ENCODE data around the gene EPB41L2.

Gene EPB41L2

DNA sequence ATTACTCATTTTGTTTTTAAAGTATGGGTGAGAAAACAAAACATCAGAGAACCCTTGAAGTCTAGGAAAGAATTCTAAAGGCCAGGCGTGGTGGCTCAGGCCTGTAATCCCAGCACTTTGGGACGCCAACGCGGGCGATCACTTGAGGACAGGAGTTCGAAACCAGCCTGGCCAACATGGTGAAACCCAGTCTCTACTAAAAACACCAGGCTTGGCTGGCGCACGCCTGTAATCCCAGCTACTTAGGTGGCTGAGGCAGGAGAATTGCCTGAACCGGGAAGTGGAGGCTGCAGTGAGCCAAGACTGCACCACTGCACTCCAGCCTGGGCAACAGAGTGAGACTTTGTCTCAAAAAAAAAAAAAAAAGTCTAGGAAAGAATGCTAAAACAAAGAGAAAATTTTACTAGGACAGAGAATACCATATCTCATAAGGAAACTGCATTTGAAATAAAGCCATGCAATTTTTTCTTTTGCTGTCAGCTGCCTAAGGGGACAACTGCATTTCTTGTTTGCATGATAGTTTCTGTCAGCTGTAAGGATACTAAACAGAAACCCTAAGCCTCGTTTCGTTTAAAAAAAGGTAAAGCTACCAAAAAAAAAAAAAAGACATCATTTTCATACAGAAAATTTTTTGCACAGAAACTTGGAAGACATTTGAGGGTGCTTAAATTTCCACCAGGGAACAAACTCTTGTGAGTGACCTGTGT is 203.7 kb downstream of the EPB41L2 start:
- no peak for DNase-seq

DNA sequence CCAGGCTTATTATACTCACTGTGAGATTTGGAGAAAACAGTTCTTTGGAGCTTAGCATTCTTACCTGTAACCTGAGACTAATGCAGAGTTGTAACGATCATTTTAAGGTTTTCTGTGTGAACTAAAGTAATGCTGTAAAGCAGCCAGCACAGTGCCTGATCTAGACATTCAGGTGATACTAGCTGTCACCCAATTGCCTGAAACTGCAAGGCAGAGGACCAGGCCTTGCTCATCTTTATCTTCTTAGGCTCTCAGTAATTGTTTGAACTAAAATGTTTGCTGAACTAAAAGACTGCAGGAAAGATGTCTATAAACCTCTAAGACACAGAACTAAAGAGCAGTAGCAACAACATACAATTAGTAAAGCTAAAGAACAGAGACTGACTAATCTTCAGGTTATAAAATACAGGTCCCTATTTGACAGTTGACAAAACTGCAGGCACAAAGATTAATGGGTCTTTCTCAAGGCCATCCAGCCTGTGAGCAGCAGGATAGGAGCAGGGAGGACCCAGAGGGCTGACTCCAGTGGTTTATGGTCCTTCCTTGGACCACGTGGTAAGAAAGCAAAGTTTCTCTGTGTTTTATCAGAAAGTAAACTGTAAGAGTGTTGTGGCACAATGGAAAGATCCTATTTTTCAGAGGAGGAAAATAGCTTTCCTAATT is 204.4 kb downstream of the EPB41L2 start:
- DNase-seq = no peak

GRCh38 chr6:130858054-130858453 is 205.0 kb downstream of the EPB41L2 start:
- no peak for DNase-seq

DNA sequence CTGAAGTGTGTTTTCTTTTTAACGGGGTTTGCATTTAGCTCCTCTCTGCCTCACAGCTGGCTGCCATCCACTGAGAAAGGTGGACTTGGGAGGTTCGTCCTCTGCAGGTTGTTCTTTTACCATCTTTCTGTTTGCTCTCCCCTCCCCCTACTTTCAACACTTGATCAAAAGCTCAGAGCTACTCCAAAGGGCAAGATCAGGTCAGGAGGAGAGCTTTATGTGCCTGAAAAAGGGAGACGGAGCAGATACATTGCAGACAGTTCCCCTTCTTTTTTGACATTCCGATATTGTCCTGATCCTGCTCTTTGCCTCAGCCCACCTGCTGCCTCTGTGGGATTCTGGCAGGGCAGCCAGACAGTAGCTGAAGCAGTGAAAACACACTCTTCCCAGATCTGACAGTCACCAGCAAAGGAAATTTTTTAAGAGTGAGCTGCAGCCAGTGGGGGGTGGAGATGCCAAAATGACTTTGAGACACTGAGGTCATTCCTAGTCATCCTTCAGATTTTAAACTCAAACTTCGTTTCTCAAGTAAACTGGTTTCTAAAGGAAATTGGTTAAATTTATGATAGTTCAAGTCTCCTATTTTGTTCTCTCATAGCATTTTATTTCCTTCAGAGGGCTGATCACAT is 209.4 kb downstream of the EPB41L2 start:
- DNase-seq = no peak

GRCh38 chr6:130852844-130853554 is 210.0 kb downstream of the EPB41L2 start:
- no peak for DNase-seq

- no peak for DNase-seq
Measured at GRCh38 chr6:130851026-130851425, 212.0 kb downstream of the EPB41L2 start.

GRCh38 chr6:130849594-130849993 is 213.5 kb downstream of the EPB41L2 start:
- no peak for DNase-seq

DNA sequence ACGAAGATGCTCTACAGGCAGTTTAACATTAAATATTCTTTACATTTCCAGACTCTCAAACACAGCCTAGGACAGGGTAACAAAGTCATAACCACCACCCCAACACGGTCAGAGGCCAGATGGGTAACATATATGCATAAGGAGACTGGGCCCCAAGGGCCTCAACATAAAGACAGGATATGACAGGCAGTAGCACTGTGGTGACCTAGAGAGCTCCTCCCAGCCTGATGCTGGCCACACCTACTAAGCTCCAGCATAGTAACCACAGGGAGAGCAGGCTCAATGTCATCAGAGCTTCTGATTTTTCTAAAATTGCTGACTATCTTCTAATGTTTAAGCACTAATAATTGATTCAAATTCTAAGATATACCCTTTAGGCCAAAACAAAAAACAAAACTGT is 214.1 kb downstream of the EPB41L2 start:
- peak in 2 of 5 donors; percentile 3 to 62 for DNase-seq

- DNase-seq = no peak
Measured at GRCh38 chr6:130847001-130847910, 215.8 kb downstream of the EPB41L2 start.

DNA sequence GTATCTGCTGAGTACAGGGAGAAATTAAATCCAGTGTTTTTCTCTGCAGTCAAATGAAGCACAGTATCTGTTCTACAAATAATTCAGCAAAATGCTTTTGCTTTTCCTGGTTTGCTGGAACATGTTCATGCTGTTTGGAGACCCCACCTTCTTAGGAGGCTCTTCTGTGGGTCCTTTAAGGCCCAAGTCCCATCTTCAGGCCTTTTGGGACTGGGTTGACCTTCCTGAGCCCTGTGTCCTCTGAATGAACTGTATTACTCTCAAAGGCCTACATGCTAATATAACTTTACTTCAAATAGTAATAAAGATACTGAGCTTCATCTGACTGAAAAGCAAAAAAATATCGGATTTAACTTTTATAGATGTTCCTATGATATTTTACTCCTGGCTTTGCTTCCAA is 216.5 kb downstream of the EPB41L2 start:
- no peak for DNase-seq

DNA sequence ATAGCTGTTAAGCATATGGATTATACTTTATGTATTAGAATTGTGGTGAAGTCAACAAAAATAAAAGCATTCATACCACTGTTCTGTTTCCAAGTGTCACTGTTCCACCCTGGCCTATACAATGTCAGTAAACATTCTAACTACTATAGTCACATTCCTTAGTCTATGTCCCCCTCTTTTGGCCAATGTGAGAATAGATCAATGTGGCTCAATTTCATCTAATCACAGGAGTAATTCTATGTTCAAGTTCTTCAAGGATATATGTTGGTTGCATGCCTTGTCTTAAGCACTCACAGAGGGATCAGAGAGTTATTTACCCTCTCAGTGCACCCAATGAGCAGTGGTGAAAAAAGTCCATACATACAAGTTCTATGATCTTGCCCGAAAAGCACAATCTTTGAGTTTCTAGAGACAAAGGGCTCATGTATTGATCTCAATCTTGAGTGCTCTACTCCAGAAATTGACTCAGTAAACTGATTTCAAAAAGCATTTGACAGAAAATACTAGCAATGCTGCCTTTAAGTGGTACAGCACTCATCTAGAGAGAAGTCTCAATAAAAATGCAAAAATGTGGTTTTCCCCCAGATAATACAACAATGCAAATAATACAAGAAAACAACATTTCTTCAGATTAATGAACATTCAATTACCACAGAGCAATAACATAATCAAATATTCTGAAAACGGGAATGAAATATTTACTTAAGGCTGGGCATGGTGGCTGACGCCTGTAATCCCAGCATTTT is 219.3 kb downstream of the EPB41L2 start:
- DNase-seq = peak in 2 of 5 donors; percentile 14 to 42

DNA sequence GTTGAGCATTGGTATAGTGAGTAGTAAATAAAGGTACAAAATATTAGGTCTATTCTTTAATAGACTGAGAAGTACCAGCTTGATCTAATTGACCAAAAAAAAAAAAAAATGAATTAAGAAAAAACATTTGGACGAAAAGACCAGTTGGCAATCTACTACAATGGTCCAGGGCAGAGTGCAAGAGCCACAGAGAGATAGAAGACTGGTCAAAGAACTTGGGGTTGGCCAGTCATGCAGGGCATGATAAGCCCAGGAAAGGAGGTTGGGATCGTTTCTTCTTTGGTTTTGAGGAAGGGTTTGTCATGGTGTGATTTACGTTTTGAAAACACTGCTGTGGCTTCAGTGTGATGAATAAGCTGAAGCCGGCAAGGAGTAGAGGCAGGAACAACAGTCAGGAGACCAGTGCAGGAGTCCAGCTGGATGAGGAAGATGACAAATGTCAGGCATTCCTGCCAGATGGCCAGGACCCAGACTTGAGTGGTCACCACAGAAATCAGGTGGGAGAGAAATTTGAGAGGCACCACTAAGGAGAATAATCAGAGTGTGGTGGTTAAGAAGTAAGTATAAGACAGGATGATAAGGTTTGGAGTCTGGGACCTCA is 221.8 kb downstream of the EPB41L2 start:
- DNase-seq = no peak

DNA sequence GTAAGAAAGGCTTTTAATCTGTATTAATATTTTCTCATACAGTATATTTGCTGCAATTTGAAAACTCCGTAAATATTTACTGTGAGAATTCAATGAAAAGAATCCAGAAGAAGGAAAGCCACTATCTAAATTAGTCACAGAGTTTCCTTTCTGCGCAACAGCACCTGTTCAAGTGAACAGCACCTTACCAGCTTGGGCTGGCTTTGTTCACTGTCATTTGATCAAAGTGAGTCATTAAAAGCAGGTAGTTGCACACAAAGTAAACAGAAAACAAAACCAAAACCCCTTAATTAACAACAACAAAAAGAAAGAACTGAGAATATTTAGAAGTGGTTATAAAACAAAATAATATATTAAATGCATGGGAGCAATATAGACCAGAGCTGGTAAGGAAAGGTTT is 223.0 kb downstream of the EPB41L2 start:
- peak in 1 of 5 donors; percentile 12 for DNase-seq

DNA sequence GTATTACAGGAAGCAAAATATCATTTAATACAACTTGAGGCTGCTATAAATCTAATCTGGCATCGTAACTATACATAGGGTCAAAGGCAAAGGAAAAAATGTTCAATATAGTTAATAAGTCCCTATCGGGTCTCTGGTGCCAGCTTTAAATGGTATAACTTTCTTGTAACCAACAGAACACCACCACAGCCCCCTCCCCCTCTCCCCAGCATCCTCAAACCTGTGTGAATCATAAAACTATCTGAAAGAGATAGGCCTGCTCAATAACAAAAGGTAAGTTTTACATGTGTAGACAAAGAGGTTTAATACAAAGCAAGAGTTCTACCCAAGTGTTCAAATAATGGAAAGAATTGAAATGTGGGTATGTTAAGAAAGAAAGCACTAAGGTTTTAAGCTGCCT is 223.7 kb downstream of the EPB41L2 start:
- DNase-seq = no peak

GRCh38 chr6:130838951-130839350 is 224.1 kb downstream of the EPB41L2 start:
- DNase-seq = no peak

- DNase-seq = no peak
Measured at GRCh38 chr6:130838250-130838860, 224.7 kb downstream of the EPB41L2 start.

- DNase-seq = no peak
Measured at GRCh38 chr6:130837067-130837466, 226.0 kb downstream of the EPB41L2 start.

GRCh38 chr6:130836055-130836640 is 226.9 kb downstream of the EPB41L2 start:
- DNase-seq = no peak

DNA sequence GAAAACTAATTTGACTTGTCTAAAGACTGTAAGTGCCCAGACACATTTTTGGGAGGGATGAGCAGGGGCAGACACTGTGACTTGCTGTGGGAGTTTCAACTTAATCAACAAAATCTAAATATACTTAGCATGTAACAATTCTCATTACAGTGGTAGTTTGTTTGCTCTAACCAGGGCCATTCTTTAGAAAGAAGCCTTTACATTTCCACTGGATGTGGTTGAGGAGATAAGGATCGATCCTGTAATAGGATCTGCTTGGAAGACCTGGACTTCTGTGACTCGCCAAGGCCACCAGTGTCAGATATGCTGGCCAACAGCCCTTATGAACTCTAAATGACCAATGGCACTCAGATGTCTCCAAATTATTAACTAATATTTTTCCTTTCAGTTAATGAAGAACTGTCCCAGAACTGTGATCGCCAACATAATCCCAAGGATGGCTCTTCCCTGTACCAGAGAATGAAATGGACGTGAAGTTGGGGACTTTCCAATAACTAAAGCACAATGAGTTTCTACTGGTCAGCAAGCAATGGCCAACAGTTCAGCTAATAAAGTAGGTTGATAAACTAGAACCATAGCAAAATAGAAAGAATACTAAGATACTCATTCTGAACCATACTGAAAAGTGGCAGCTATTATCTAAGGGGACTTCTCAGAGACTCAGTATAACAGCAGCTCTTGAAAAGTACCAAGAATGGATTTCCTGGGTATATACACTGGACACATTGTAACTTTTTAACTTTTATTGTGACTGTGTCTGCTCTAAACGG is 228.4 kb downstream of the EPB41L2 start:
- no peak for DNase-seq

Data from T-helper 1 cell (primary cell).